ENCODE results near the gene SOX6. TPM values are rescaled to one million over a fixed set of nuclear protein-coding genes. Genes with fewer than 3 reads are reported as not detected.
"Not testable (repeated sequence)": the region's sequence is repeated elsewhere in the genome, so short reads cannot be mapped to it uniquely, and the experiment has no call there.

Gene SOX6
- total RNA-seq, 1 donor from 2014 or later = 7.6 TPM

DNA sequence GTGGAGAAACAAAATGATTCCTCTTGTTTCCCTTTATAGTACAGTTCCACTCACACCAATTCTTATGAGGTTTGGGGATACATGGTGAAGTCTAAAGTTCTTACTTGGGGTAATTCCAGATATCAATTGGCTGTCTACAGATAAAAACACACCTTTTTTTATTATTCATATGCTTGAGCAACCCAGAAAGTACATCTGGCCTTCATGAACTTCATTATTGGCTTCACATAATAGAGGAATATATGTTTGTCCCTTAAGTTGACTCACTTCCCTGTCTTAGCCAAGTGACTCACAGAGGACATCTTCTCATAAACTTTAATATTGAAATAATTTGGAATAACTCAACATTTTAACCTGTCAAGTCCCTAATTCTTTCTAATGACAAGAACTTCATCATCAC is 36.3 kb upstream of the SOX6 start:
- Histone ChIP-seq H2AFZ (replicated peaks) (no peak overlapping the region), H3K36me3 (no peaks in the 10 kb centered on the region), H3K9ac (no peak overlapping the region), H3K4me1 (peaks cover 11% of the 10 kb centered on the region), H3K79me2 (ENCODE audit: low read depth) (no peaks in the 10 kb centered on the region), H3K27ac (no peak overlapping the region), H3K9me3 (ENCODE audit: low read depth) (no peaks in the 10 kb centered on the region), H3F3A (ENCODE audit: low read depth) (no peaks in the 10 kb centered on the region), H4K20me1 (ENCODE audit: low read depth) (no peaks in the 10 kb centered on the region), H3K4me3 (no peak overlapping the region), H3K4me2 (no peak overlapping the region), H3K27me3 (peaks cover 85% of the 10 kb centered on the region)
- no peaks in the 10 kb centered on the region for H3K9me3 Mint-ChIP-seq
- peaks cover 8% of the 10 kb centered on the region for H3K36me3 Mint-ChIP-seq
- no peak overlapping the region for H3K4me3 Mint-ChIP-seq
- no peak for TF ChIP-seq EZH2phosphoT487 (IDR thresholded peaks at IDR 0.05)
- no peak for TF ChIP-seq EZH2 (IDR thresholded peaks at IDR 0.05)
- TF ChIP-seq, protein P1, sequence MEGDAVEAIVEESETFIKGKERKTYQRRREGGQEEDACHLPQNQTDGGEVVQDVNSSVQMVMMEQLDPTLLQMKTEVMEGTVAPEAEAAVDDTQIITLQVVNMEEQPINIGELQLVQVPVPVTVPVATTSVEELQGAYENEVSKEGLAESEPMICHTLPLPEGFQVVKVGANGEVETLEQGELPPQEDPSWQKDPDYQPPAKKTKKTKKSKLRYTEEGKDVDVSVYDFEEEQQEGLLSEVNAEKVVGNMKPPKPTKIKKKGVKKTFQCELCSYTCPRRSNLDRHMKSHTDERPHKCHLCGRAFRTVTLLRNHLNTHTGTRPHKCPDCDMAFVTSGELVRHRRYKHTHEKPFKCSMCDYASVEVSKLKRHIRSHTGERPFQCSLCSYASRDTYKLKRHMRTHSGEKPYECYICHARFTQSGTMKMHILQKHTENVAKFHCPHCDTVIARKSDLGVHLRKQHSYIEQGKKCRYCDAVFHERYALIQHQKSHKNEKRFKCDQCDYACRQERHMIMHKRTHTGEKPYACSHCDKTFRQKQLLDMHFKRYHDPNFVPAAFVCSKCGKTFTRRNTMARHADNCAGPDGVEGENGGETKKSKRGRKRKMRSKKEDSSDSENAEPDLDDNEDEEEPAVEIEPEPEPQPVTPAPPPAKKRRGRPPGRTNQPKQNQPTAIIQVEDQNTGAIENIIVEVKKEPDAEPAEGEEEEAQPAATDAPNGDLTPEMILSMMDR (IDR thresholded peaks at IDR 0.05) = no peak
- H3K27me3 Mint-ChIP-seq (ENCODE audit: insufficient read depth, low read depth) = peaks cover 4% of the 10 kb centered on the region
- no peak overlapping the region for H3K27ac Mint-ChIP-seq
- DNase-seq (ENCODE audit: low spot score) = no peak
- peaks cover 19% of the 10 kb centered on the region for H3K4me1 Mint-ChIP-seq

GRCh38 chr11:16390826-16391225 is 34.5 kb upstream of the SOX6 start:
- H3K9me3 Mint-ChIP-seq; H2AFZ ChIP-seq (replicated peaks); H4K20me1 ChIP-seq (ENCODE audit: low read depth); H3K27ac Mint-ChIP-seq; H3K9ac ChIP-seq; H3K4me3 Mint-ChIP-seq; H3K4me2 ChIP-seq; H3K36me3 ChIP-seq; H3K4me1 Mint-ChIP-seq; H3K27me3 Mint-ChIP-seq (ENCODE audit: insufficient read depth, low read depth); H3F3A ChIP-seq (ENCODE audit: low read depth); H3K36me3 Mint-ChIP-seq; H3K27ac ChIP-seq; H3K4me3 ChIP-seq; H3K79me2 ChIP-seq (ENCODE audit: low read depth); DNase-seq (ENCODE audit: low spot score); H3K9me3 ChIP-seq (ENCODE audit: low read depth); H3K4me1 ChIP-seq: not testable (repeated sequence)
- H3K27me3 ChIP-seq = peaks cover 85% of the 10 kb centered on the region

DNA sequence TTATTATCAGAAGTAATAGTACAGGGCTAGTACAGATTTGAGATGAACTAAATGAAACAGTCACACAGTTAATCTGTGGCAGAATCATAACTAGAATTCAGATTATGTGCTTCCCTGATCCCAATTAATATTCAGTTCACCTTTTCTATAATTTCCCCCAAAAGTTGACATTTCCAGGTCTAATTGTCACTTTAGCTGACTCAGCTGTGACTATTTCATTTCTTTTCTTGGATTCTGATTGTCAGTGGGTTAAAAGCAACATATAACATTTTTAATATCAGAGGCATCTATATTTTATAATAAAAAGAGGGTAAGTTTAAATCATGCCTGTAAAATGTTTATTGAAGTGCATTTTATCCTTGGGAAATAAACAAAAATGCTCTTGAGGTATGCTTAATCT is 28.8 kb upstream of the SOX6 start:
- Mint-ChIP-seq H3K27ac (no peak overlapping the region), H3K27me3 (ENCODE audit: insufficient read depth, low read depth) (peaks cover 1% of the 10 kb centered on the region), H3K4me1 (peaks cover 2% of the 10 kb centered on the region), H3K36me3 (peaks cover 2% of the 10 kb centered on the region), H3K9me3 (no peaks in the 10 kb centered on the region), H3K4me3 (no peak overlapping the region)
- Histone ChIP-seq H3K36me3 (no peaks in the 10 kb centered on the region), H3K27ac (no peak overlapping the region), H3F3A (ENCODE audit: low read depth) (no peaks in the 10 kb centered on the region), H3K79me2 (ENCODE audit: low read depth) (no peaks in the 10 kb centered on the region), H4K20me1 (ENCODE audit: low read depth) (no peaks in the 10 kb centered on the region), H3K4me2 (no peak overlapping the region), H3K9me3 (ENCODE audit: low read depth) (no peaks in the 10 kb centered on the region), H3K9ac (no peak overlapping the region), H3K4me3 (no peak overlapping the region), H3K27me3 (peaks cover 95% of the 10 kb centered on the region), H3K4me1 (no peaks in the 10 kb centered on the region), H2AFZ (replicated peaks) (no peak overlapping the region)
- DNase-seq (ENCODE audit: low spot score) = no peak
- TF ChIP-seq, protein P1 (IDR thresholded peaks at IDR 0.05) = no peak
- TF ChIP-seq EZH2 (IDR thresholded peaks at IDR 0.05) (no peak), EZH2phosphoT487 (IDR thresholded peaks at IDR 0.05) (no peak)

GRCh38 chr11:16382638-16383380 is 26.5 kb upstream of the SOX6 start:
- H3K4me3 Mint-ChIP-seq = no peak overlapping the region
- no peak for DNase-seq (ENCODE audit: low spot score)
- no peaks in the 10 kb centered on the region for H3K27me3 Mint-ChIP-seq (ENCODE audit: insufficient read depth, low read depth)
- Histone ChIP-seq H3K27me3 (peaks cover 82% of the 10 kb centered on the region), H3K4me2 (no peak overlapping the region), H3K36me3 (no peaks in the 10 kb centered on the region), H3K9me3 (ENCODE audit: low read depth) (no peaks in the 10 kb centered on the region), H3K4me1 (no peaks in the 10 kb centered on the region), H4K20me1 (ENCODE audit: low read depth) (no peaks in the 10 kb centered on the region), H3K27ac (no peak overlapping the region), H2AFZ (replicated peaks) (no peak overlapping the region), H3K79me2 (ENCODE audit: low read depth) (no peaks in the 10 kb centered on the region), H3F3A (ENCODE audit: low read depth) (no peaks in the 10 kb centered on the region), H3K4me3 (no peak overlapping the region), H3K9ac (no peak overlapping the region)
- peaks cover 2% of the 10 kb centered on the region for H3K4me1 Mint-ChIP-seq
- H3K36me3 Mint-ChIP-seq = no peaks in the 10 kb centered on the region
- H3K27ac Mint-ChIP-seq = no peak overlapping the region
- no peaks in the 10 kb centered on the region for H3K9me3 Mint-ChIP-seq
- TF ChIP-seq EZH2 (IDR thresholded peaks at IDR 0.05) (no peak), EZH2phosphoT487 (IDR thresholded peaks at IDR 0.05) (no peak)
- TF ChIP-seq, protein P1 (IDR thresholded peaks at IDR 0.05) = no peak
